ENCODE results near the gene PDE6C.

The PDE6C gene

GRCh38 chr10:93576888-93577287 lies 35.4 kb upstream of the PDE6C start:
- H3K4me3 ChIP-seq (ENCODE audit: low read length): no peak overlapping the region
- H3K27ac ChIP-seq (ENCODE audit: low read length): no peak overlapping the region
- no peaks in the 10 kb centered on the region for H3F3A ChIP-seq (ENCODE audit: insufficient read depth, low read length)
- no peak for TF ChIP-seq CTCF (IDR thresholded peaks at IDR 0.05; ENCODE audit: low read length)
- TF ChIP-seq EZH2 (optimal IDR thresholded peaks at IDR 0.05; ENCODE audit: low read depth, low read length): no peak
- no peak for TF ChIP-seq EZH2phosphoT487 (IDR thresholded peaks at IDR 0.05; ENCODE audit: low read length)
- no peaks in the 10 kb centered on the region for H3K9me2 ChIP-seq (replicated peaks; ENCODE audit: insufficient read depth, low read length)
- no peaks in the 10 kb centered on the region for H3K27me3 ChIP-seq (replicated peaks; ENCODE audit: insufficient read depth, low read length)
- no peak overlapping the region for H3K9ac ChIP-seq (ENCODE audit: low read length)
- no peaks in the 10 kb centered on the region for H3K9me3 ChIP-seq (replicated peaks; ENCODE audit: insufficient read depth, low read length)
- no peaks in the 10 kb centered on the region for H4K20me1 ChIP-seq (ENCODE audit: insufficient read depth, low read length)
- no peaks in the 10 kb centered on the region for H3K4me1 ChIP-seq (ENCODE audit: low read length)
- H3K4me2 ChIP-seq (ENCODE audit: low read depth, low read length): no peak overlapping the region
- no peak overlapping the region for H2AFZ ChIP-seq (ENCODE audit: low read length)
- H3K79me2 ChIP-seq (ENCODE audit: low read length): no peaks in the 10 kb centered on the region
- no peak for DNase-seq
- H3K36me3 ChIP-seq (replicated peaks; ENCODE audit: insufficient read depth, low read length): no peaks in the 10 kb centered on the region

GRCh38 chr10:93577565-93577964 lies 34.8 kb upstream of the PDE6C start:
- no peak overlapping the region for H2AFZ ChIP-seq (ENCODE audit: low read length)
- H3K4me1 ChIP-seq (ENCODE audit: low read length): no peaks in the 10 kb centered on the region
- no peaks in the 10 kb centered on the region for H3K79me2 ChIP-seq (ENCODE audit: low read length)
- no peak overlapping the region for H3K9ac ChIP-seq (ENCODE audit: low read length)
- no peaks in the 10 kb centered on the region for H3F3A ChIP-seq (ENCODE audit: insufficient read depth, low read length)
- no peak overlapping the region for H3K4me3 ChIP-seq (ENCODE audit: low read length)
- H3K9me2 ChIP-seq (replicated peaks; ENCODE audit: insufficient read depth, low read length): no peaks in the 10 kb centered on the region
- H4K20me1 ChIP-seq (ENCODE audit: insufficient read depth, low read length): no peaks in the 10 kb centered on the region
- no peak overlapping the region for H3K27ac ChIP-seq (ENCODE audit: low read length)
- no peaks in the 10 kb centered on the region for H3K9me3 ChIP-seq (replicated peaks; ENCODE audit: insufficient read depth, low read length)
- DNase-seq: no peak
- H3K4me2 ChIP-seq (ENCODE audit: low read depth, low read length): no peak overlapping the region
- no peaks in the 10 kb centered on the region for H3K27me3 ChIP-seq (replicated peaks; ENCODE audit: insufficient read depth, low read length)
- H3K36me3 ChIP-seq (replicated peaks; ENCODE audit: insufficient read depth, low read length): no peaks in the 10 kb centered on the region
- TF ChIP-seq EZH2phosphoT487 (IDR thresholded peaks at IDR 0.05; ENCODE audit: low read length) (no peak), EZH2 (optimal IDR thresholded peaks at IDR 0.05; ENCODE audit: low read depth, low read length) (no peak), CTCF (IDR thresholded peaks at IDR 0.05; ENCODE audit: low read length) (no peak)

- no peaks in the 10 kb centered on the region for H3K27me3 ChIP-seq (replicated peaks; ENCODE audit: insufficient read depth, low read length)
- no peaks in the 10 kb centered on the region for H3K9me3 ChIP-seq (replicated peaks; ENCODE audit: insufficient read depth, low read length)
- DNase-seq: no peak
- H4K20me1 ChIP-seq (ENCODE audit: insufficient read depth, low read length): no peaks in the 10 kb centered on the region
- TF ChIP-seq EZH2phosphoT487 (IDR thresholded peaks at IDR 0.05; ENCODE audit: low read length) (no peak), CTCF (IDR thresholded peaks at IDR 0.05; ENCODE audit: low read length) (no peak), EZH2 (optimal IDR thresholded peaks at IDR 0.05; ENCODE audit: low read depth, low read length) (no peak)
- H3F3A ChIP-seq (ENCODE audit: insufficient read depth, low read length): no peaks in the 10 kb centered on the region
- H2AFZ ChIP-seq (ENCODE audit: low read length): no peak overlapping the region
- no peak overlapping the region for H3K4me3 ChIP-seq (ENCODE audit: low read length)
- H3K9me2 ChIP-seq (replicated peaks; ENCODE audit: insufficient read depth, low read length): no peaks in the 10 kb centered on the region
- H3K4me2 ChIP-seq (ENCODE audit: low read depth, low read length): no peak overlapping the region
- H3K36me3 ChIP-seq (replicated peaks; ENCODE audit: insufficient read depth, low read length): no peaks in the 10 kb centered on the region
- H3K79me2 ChIP-seq (ENCODE audit: low read length): no peaks in the 10 kb centered on the region
- no peak overlapping the region for H3K9ac ChIP-seq (ENCODE audit: low read length)
- H3K4me1 ChIP-seq (ENCODE audit: low read length): no peaks in the 10 kb centered on the region
- no peak overlapping the region for H3K27ac ChIP-seq (ENCODE audit: low read length)
These were observed 33.2 kb upstream of the PDE6C start for GRCh38 chr10:93579089-93579488.
